ENCODE measurements around the gene FYB2. TPM values are rescaled to one million over a fixed set of nuclear protein-coding genes. Genes with fewer than 3 reads are reported as not detected.

FYB2 gene, protein sequence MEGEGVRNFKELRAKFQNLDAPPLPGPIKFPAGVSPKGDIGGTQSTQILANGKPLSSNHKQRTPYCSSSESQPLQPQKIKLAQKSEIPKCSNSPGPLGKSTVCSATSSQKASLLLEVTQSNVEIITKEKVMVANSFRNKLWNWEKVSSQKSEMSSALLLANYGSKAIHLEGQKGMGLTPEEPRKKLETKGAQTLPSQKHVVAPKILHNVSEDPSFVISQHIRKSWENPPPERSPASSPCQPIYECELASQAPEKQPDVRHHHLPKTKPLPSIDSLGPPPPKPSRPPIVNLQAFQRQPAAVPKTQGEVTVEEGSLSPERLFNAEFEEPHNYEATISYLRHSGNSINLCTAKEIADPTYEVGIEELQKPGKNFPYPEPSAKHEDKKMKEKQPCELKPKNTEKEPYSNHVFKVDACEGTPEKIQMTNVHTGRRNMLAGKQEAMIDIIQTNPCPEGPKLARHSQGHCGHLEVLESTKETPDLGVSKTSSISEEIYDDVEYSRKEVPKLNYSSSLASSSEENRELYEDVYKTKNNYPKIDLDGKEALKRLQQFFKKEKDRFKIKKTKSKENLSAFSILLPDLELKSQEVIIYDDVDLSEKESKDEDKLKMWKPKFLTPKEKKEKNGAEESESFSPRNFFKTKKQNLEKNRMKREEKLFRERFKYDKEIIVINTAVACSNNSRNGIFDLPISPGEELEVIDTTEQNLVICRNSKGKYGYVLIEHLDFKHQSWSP
- total RNA-seq: not detected in 2 replicates

DNA sequence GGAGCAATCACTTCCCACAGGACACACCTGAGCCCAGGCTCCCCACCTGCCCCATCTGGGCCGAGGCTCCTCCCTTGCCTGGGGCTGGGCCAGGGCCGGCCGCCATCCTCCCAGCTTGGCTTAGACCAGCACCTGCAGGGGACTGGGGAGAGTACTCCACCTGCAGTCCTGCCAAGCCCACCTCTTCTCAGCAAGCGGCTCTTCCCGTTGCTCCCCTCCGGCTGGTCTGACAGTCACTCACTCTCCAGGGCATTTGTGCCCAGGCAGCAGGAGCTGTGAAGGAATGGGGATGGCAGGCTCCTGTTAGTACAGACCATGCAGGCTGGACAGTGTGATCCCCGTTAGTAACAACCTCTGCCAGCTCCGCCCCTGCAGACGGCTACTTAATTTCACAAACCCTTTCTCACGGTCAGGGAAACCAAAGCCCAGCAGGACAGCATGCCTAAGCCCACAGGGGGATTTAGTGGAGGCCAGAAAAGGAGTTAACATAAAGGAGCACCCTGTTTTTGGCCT is at the start of gene FYB2:
Gene FYB2 (minus strand): TSS at position 18 of the 513 bp plus-strand sequence. CDS start 114 bp downstream, outside the sequence.

DNA sequence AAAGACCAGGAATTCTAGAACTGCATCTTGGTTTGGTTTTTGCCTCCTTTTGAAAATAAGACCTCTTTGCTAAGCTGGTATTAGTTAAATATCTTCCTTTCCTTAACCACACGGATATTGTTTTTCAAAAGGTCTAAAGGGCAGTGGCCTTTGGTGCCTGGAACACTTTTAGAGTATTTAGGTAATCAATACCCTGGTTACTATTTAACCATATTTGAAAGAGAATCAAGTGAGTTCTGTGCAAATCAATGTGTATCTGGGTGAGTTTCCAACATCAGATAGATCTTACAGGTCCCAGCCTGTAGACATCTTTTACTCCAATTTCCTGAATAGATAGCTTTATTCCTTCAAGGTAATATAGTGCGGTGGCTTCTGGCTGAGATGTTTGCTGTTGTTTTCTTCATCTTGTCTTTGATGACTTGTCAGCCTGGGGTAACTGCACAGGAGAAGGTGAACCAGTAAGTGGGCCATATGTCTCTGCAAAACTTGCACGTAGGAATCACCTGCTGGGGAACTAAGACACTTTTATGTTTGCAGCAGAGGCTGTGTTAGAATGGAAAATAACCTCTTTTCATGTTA is 35.4 kb upstream of the FYB2 start, which contains the start of gene C8A:
Gene C8A (plus strand): TSS at position 277 of the 579 bp plus-strand sequence. CDS start 105 bp downstream, at position 382.

Other genes starting within 250 kb of the FYB2 start
- gene PLPP3, start 239.8 kb downstream of the FYB2 start, total RNA-seq: 44.6 and 59.4 TPM in 2 replicates
- gene PRKAA2, start 174.1 kb downstream of the FYB2 start, total RNA-seq: 3.3 and 3.9 TPM in 2 replicates
- not detected in 2 replicates for gene C8A, start 35.4 kb upstream of the FYB2 start, total RNA-seq
- not detected in 2 replicates for gene C8B, start 146.6 kb upstream of the FYB2 start, total RNA-seq

Measured in vein endothelial cell (primary cell).